NCI-H2107 (cell line): Measurements from ENCODE around the gene FAM131A.
A peak's percentile ranks its signal among the peaks of the same experiment; 100 is the strongest.

ENCODE experiments used
- DNase-seq: peaks from one replicate; lab custom pipeline; 2025; lab: John Stamatoyannopoulos, UW

The FAM131A gene

GRCh38 chr3:184341925-184342324 lies 4.5 kb downstream of the FAM131A start:
- DNase-seq: peak; percentile 90

- no peak for DNase-seq
Measured at GRCh38 chr3:184343200-184343876, 5.9 kb downstream of the FAM131A start.

GRCh38 chr3:184344579-184345316 lies 7.3 kb downstream of the FAM131A start:
- DNase-seq: no peak

- peak; percentile 84 for DNase-seq
Measured at GRCh38 chr3:184345317-184346144, 8.1 kb downstream of the FAM131A start.

DNA sequence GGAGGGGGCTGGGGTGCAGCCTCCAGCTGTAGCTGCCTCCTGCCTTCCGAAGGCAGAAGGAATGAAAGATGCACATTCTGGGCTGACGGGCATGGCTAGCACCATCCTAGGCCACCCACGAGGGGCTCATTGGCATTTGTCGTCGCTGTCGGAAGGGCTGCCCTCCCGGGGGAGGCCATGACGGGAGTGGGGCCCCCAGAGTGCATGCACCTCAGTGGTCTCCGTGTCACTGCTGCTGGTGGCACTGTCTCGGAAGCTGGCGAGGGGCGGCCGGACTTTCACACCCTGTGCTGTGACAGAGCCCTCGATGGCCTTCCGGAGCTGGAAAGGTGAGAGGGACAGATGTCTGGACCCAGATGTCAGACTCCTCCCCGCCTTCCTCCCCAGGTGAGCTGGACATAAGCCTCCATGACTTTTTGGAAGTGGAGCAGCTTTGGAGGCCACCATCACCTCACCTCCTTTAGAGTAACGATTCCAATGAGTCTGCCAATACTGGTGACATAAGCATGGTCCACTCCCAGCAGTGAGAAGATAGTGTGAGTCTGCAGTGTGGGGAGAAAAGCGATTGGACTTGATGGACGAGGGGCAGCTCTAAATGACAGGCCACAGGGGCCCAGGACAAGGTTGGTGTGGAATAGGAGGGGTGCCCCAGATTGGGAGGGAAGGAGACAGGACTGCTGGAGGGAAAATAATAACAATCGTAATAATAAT lies 9.2 kb downstream of the FAM131A start:
- no peak for DNase-seq

GRCh38 chr3:184347321-184348056 lies 10.1 kb downstream of the FAM131A start:
- no peak for DNase-seq

DNA sequence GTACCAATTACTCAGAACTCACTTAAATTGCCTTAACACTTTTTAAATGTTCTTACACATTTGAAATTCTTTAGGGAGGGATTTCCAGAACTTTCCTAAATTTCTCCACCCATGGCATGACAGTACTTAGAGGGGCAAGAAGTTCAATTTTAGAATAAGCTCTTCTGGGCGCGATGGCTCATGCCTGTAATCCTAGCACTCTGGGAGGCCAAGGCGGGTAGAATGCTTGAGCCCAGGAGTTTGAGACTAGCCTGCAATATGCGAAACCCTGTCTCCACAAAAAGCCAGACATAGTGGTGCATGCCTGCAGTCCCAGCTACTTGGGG lies 10.6 kb downstream of the FAM131A start:
- DNase-seq: no peak

- no peak for DNase-seq
Measured at GRCh38 chr3:184349563-184350470, 12.4 kb downstream of the FAM131A start.

- DNase-seq: no peak
Measured at GRCh38 chr3:184350618-184351017, 13.2 kb downstream of the FAM131A start.

DNA sequence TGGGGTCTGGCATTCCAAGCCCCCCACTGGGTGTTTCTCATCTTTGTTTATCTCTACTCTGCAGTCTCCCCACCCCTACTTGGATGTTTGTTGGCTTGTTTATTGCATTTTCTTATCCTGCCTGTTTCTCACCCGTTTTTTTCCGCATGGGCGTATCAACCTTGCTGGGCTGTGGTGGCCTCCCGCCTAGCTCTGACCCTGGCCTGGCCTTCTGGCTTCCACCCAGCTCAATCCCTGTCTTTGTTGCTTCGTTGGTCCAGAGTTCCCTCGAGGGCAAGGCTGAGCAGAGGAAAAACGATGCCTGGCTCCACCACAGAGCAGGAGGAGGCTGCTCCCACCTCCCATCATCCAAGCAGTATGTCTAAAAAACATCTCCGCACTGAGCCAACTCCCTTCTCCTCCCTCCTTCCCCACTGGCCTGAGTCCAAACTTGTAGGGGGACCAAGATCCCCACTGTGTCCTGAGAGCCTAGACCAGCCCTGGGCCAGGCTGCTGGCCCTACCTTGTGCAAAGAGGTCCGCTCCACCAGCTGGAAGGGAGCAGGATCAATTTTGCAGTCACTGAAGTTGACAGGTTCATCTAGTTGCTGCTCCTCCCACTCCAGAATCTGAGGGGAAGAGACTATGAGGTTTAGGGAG lies 14.2 kb downstream of the FAM131A start:
- no peak for DNase-seq

DNA sequence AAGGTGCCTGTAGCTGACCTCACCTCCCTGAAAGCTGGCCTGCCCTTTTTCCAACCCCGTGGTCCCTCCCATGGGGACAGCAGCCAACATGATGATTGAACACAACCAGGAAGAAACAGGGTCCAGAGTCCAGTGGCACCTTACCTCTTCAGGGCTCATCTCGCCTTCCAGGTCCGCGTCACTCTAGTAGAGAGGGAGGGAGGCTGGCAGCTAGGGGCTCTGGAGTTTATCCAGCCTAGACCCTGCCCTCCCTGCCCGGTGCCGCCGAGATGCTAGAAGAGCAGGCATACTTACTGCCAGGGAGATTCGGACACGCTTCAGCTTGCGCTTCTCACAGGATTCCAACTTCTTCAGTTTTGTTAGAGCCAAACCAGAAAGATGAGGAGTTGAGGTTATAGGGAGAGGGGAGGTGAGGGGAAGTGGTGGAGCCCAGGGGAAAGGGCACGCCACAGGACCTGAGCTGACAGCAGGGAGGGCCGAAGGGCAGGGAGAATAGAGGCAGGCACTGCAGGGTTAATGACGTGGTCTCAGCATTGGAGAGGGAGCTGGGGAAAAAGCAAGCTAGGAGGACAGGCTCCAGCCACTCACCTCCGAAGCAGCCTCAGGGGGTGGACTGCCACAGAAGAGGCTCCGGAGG lies 14.9 kb downstream of the FAM131A start:
- DNase-seq: no peak

DNA sequence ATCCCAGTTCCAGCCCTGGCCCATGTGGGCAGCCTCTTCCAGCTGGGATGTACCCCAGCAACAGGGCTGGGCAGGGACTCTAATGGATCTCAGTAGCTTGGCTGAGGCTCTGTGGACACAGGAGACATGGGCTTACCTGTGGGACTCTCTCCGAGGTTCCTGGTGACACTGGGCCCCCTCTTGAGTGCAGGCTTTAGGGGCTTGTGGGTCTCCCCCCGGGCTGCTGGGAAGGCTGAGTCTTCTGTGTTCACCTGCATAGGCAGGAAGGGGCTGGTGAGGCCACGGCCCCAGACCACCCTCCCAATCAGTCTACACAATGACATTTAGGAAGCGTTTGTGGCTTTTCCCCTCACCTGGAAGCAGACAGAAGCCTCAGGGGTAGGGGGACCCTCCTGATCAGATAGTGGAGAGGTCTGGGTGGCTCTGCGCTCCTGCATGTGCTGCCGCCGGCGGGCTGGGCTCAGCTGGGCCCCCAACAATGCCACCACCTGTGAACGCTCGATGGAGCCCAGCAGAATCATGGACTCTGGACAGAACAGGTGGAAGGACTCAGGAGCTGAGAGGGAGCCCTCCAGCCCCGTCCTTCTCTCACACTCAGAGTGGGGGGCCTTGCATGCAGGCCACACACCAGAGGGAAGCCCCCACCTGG lies 15.6 kb downstream of the FAM131A start:
- DNase-seq: no peak

DNA sequence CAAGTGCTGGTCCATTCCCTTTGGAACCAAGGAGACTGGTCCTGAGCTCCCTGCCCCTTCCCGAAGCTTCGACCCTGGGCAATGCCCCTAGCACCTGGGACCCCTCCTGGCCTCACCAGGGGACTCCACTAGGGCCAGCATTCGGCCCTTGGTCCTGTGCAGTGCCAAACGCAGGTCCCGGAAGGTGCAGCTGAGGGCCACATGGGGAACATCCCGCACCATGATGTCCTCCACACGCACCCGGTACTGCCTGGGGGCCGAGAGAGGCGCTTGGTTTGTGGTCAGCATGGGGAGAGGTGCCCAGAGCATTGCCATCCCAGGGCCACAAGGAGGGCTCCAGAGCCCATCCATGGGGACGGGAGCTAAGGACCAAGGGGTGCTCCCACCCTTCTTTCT lies 16.1 kb downstream of the FAM131A start:
- DNase-seq: no peak

DNA sequence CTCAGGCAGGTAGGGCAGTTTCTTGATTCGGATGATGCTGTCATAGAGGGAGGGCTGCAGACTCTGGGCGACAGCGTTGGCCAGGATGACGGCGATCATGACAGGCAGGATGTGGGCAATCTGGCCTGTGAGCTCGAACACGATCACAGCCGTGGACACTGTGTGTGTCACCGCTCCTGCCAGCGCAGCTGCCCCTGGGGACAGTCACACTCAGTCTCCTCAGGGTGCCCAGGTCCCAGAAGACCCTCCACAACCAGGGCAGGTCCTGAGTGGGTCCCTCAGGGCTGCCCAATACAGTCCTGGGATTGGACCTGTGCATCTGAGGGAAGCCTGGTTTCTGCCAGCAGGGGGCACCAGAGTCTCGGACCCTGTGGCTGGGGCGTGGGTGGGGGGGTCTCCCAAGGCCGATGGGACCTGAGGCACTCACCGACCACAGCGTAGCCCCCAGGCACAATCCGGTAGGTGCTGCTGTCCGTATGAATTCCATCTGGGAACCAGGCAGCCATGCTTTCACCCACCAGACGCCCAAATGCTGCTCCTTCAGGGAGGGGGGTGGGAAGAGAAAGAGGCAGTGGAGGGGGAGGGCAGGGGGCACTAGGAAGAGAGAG lies 16.8 kb downstream of the FAM131A start:
- DNase-seq: no peak

- no peak for DNase-seq
Measured at GRCh38 chr3:184354754-184355153, 17.4 kb downstream of the FAM131A start.

DNA sequence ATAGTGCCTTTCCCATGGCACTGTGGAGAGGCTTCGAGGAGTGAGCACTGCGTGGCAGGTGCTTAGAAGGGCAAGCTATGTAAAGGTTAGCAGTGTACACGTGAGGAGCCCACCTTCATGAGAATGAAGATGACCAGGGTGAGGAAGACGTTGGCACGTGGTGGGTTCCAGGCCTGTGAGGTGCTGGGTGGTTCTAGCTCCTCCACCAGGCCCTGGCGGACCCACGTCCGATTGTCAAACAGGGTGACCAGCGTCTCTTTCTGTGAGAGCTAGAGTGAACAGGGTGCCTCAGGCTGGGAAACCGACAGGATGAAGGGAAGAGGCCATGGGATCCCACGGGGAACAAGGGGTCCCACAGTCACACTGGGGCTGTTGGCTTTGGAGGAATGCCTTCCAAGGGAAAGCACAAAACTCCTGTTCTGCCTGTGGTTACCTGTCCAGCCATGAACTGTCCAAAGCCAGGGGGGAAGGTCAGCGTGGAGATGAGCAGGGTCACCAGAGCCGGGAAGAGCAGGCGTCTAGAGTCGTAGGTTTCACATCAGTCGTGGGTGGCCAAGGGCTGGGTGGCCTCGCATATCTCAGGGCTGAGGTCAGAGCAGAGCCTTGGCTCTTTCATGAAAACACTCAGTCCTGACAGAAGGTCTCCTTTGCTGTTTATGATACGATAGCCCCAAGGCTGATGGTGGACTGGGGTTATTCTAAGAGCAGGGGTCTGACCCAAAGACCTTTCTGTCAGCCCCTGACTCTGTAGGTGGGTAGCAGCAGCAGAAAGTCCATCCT lies 18.1 kb downstream of the FAM131A start:
- DNase-seq: no peak

DNA sequence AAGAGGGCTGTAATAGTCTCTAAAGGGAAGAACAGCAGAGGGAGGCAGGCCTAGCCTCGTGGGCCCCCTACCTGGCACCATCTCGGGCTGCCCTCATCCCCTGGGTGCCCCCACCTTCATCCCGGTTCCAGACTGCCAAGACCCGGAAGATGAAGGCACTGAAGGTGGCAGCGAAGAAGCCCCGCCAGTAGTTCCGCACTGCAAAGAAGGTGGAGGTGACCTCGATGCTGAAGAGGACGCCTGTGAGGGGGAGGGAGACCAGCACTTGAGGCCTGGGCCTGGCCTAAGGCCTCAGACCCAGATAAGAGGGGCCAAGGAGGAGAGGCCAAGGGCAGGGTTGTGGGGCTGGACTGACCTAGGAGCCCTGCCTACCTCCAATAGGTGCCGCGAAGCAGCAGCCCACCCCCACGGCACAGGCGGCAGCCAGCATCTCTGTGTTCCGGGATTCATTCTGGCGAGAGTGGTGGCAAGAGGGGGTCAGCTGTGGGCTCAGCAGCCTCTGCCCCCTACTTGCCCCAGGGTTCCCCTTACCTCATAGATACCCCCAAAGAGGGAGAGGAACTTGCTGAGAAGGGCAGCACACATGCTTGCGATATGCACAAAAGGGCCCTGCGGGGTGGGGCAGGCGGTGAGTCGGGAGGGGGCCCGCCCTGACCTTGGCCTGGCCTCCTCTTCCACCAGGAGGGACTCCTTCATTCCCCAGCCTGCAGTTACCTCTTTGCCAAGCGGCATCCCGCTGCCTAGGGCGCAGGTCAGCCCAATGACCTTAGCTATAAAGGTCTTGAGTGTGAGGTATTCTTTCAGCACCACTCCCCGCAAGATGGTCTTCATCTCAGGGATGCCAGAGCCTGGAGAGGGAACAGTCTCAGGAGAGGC lies 20.1 kb downstream of the FAM131A start:
- DNase-seq: no peak
